AG09319 (cell line): ENCODE results near the gene KCNA5.

Source experiments
- DNase-seq: peaks from one replicate; pipeline ENCODE4 v3.0.0-alpha.2; 2010; ENCODE audit warnings: low read depth; ENCODE audit errors: extremely low read depth
- CTCF ChIP-seq: IDR thresholded peaks from 2 replicates; pipeline ENCODE4 v1.5.1; 2011; ENCODE audit warnings: low read depth, mild to moderate bottlenecking, inconsistent platforms, low read length, moderate library complexity

Gene KCNA5

GRCh38 chr12:5085896-5086295 lies 42.2 kb downstream of the KCNA5 start:
- TF ChIP-seq CTCF: no peak
- peak; percentile 61 for DNase-seq

GRCh38 chr12:5087831-5088554 lies 44.3 kb downstream of the KCNA5 start:
- DNase-seq: no peak
- TF ChIP-seq CTCF: no peak

GRCh38 chr12:5088586-5089264 lies 45.0 kb downstream of the KCNA5 start:
- no peak for TF ChIP-seq CTCF
- DNase-seq: no peak

- TF ChIP-seq CTCF: no peak
- DNase-seq: no peak
These were observed 50.9 kb downstream of the KCNA5 start for GRCh38 chr12:5094551-5094950.

GRCh38 chr12:5094986-5095385 lies 51.3 kb downstream of the KCNA5 start:
- no peak for DNase-seq
- TF ChIP-seq CTCF: no peak
